Cardiac fibroblast (primary cell): Measurements from ENCODE around the gene ACAA2.
A peak's percentile ranks its signal among the peaks of the same experiment; 100 is the strongest.
"Not testable (repeated sequence)": the region's sequence is repeated elsewhere in the genome, so short reads cannot be mapped to it uniquely, and the experiment has no call there.

ENCODE experiments used
- DNase-seq, 2 donors: peaks; one replicate each; pipeline versions ENCODE4 v3.0.0 to v3.0.0-alpha.2; 2010; ENCODE audit warnings: low read depth in 2 of 2
- H3K4me3 ChIP-seq, 2 donors: replicated peaks in 1 of 2; 1 replicate in 1 of 2; 2 replicates in 1 of 2; pipeline ENCODE4 v1.5.1; 2011; ENCODE audit warnings: low read depth in 2 of 2, low read length in 2 of 2, mild to moderate bottlenecking in 2 of 2, moderate library complexity in 1 of 2
- TF ChIP-seq, protein P1 (sequence below): IDR thresholded peaks from one replicate; pipeline ENCODE4 v1.5.1; 2011; ENCODE audit warnings: low read depth, mild to moderate bottlenecking, low read length, inconsistent platforms

The ACAA2 gene

DNA sequence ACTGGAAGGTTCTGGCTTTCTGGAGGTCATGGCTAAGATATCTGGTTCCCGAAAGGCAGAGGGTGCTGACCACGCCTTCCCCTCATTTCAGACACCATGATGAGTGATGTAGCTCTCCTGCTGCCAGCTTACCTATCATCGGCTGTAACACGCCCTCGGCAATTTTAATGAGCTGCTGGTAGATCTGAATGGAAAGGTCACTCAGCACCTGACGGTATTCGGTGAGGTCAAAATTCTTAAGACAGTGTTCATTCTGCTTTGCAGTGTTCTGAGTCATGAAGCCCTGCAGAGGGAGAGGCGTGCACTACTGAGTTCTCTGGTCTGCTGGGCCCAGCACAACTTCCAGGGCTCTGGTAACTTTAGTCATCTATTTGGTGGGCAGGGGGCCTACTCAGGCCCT, 25.7 kb upstream of the ACAA2 start:
- peak in 1 of 2 donors; percentile 55 for DNase-seq

DNA sequence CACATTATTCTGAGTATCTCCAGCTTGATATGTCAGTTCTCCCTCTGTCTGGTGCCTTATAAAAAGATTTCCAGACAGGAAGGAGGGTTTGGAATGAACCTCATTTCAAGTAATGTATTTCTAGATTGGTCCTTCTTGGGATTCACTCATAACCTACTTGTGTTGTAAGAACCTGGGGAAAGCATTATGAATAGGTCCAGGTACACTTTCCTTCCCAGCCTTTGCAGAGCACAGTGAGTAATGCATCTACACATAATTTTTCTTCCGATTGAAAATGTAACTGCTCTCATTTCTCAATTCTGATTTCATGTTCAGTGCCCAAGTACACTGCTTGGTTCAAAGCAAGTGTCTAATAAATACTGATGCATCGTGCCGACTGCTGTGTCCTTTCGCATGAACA, 25.0 kb upstream of the ACAA2 start:
- TF ChIP-seq, protein P1, sequence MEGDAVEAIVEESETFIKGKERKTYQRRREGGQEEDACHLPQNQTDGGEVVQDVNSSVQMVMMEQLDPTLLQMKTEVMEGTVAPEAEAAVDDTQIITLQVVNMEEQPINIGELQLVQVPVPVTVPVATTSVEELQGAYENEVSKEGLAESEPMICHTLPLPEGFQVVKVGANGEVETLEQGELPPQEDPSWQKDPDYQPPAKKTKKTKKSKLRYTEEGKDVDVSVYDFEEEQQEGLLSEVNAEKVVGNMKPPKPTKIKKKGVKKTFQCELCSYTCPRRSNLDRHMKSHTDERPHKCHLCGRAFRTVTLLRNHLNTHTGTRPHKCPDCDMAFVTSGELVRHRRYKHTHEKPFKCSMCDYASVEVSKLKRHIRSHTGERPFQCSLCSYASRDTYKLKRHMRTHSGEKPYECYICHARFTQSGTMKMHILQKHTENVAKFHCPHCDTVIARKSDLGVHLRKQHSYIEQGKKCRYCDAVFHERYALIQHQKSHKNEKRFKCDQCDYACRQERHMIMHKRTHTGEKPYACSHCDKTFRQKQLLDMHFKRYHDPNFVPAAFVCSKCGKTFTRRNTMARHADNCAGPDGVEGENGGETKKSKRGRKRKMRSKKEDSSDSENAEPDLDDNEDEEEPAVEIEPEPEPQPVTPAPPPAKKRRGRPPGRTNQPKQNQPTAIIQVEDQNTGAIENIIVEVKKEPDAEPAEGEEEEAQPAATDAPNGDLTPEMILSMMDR: no peak
- DNase-seq: no peak
- H3K4me3 ChIP-seq: no peak overlapping the region

More for the DNA sequence above, 25.7 kb upstream of the ACAA2 start:
- TF ChIP-seq, protein P1: no peak
- H3K4me3 ChIP-seq: no peak overlapping the region

DNA sequence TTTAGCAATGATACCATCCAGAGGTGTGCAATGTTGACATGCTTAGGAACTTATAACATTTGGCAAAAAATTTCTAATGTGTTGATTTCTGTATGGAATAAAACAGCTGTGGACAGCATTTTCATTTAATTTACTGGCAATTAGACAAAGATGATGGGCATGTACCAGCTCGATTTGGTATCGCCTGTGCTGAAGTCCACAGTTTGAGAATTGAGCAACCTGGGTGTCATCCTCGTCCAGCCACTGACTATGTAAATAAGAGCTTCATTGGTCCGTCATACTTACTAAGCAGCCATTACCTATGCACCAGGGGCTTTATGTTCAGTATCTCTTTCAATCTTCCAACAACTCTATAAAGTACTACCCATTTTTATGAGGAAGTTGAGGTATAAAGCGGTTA, 24.6 kb upstream of the ACAA2 start:
- TF ChIP-seq, protein P1: no peak
- DNase-seq: no peak

DNA sequence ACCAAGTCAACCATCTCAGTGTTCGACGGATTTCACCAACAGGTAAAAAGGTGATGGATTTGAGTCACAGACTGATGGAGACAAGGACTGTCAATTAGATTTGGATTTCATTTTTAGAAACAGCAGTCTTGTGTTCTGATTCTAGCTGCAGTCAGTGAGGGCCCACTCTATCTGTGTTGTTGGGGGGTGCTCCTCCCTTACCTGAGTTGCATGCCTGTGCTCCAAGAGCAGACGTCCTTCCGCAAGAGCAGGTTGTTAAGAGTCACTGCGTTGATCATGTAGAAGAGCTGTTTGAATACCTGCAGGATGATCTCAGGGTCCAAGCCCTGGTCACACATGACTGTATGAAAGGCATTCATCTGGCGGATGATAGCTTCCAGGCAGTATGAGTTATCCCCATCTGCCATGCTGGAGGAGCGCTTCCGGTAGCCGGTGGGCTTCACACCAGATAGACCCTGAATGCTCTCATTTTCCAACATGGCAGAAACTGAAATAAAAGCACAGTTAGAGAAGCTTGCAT, 24.0 kb upstream of the ACAA2 start:
- DNase-seq, H3K4me3 ChIP-seq: not testable (repeated sequence)

More for the DNA sequence above, 24.6 kb upstream of the ACAA2 start:
- H3K4me3 ChIP-seq: no peak overlapping the region

DNA sequence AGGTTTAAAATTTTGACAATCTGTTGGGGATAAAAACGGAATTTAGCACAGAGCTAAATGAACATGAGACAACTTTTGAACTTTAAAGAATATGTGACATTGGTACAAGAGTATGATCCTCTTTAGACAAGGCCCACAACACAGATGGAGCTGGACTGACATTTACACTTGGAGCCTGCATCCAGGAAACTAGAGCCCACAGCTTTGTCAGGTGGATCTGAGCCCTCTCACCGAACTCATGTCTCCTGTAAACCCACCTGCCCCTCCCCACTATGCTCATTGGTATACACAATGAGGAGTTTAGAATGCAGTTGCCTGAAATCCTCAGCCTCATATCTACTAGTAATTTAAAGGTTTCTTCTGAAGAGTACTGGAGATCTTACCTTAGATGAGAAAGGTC, 22.1 kb upstream of the ACAA2 start:
- DNase-seq: no peak
- TF ChIP-seq, protein P1: no peak
- no peak overlapping the region for H3K4me3 ChIP-seq

DNA sequence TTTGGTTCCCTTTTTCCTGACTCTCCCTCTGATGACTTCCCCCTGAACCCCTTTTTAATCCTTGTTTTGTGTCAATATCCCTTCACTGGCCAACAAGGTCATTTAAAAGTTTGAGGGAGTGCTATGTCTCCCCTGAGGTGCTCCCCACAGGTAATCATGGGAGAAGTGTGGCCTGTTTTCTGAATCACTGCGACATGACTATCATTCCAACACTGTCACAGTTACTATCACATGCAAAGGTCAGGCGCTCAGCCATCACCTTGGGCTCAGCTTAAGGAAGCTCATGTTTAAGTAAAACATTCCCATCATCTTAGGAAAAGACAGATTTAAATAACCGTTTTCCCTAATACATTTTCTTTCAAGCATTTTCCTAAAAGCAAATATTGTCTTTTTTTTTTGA, 20.9 kb upstream of the ACAA2 start:
- no peak overlapping the region for H3K4me3 ChIP-seq
- no peak for DNase-seq
- TF ChIP-seq, protein P1: no peak

DNA sequence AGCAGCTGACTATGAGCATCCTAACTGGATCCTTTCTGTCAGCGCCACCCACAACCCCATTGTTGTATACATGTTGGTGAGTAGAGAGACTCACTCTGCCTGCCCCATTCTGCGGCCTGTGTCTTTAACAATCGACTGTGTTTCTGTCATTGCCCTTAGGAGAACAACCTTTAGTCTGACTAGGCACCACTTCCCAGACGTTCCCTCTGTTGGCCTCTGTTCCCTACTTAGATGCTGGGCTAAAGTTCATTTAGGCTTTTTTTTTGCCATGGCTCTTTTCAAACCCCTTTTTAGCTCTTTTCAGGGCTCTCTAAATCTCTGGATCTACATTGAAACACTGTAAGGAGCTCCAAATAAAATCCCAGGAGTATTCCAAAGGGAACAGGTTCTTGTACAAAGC, 20.5 kb upstream of the ACAA2 start:
- no peak for DNase-seq
- no peak overlapping the region for H3K4me3 ChIP-seq
- TF ChIP-seq, protein P1: no peak
